Hindlimb muscle (tissue), 1 donor: ENCODE data around the gene MATN3. TPM values are rescaled to one million over a fixed set of nuclear protein-coding genes. Genes with fewer than 3 reads are reported as not detected.

ENCODE experiments used
- DNase-seq: peaks from one replicate; pipeline ENCODE4 v3.0.0-alpha.2; 2013
- polyA plus RNA-seq: library from polyadenylated mRNA; unstranded; fragments of 120-200 nt; gene quantifications from one replicate; pipeline ENCODE4 v1.2.1, GENCODE V29; 2013; ENCODE audit not compliant: insufficient read length

MATN3 gene
- polyA plus RNA-seq, 1 donor: 1.1 TPM

DNA sequence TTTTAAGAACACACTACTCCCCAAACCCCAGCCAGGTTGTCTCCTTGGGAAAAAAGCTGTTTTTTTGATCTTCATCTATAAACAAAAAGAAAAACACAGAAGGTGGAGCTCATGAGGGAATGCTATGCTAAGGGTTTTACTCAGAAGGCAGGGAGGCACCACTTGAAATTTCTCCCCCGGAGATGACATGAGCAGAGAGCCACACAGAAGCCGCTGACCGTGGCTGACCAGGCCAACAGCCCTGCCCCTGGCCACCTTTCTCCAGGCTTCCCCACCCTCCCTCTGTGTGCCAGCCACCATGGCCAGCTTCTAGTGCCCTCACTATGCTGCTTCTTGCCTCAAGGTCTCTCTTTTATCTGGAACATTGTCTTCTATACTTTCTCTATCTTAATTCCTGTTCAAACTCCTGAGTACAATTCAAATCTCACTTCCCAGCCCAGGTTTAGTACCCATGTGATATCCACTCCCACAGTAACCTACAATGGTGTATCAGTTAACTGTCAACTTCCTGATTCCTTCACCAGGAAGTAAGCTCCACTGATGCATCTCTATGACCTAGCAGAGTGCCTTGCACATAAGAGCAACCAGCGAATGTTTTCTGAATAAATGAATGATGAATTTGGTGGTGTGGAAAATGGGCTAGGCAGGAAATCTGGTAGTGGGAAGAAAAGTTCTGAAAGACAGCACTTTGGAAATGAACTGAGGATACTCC is 23.6 kb upstream of the MATN3 start:
- no peak for DNase-seq

GRCh38 chr2:20034821-20035220 is 22.4 kb upstream of the MATN3 start:
- no peak for DNase-seq

- no peak for DNase-seq
These were observed 21.8 kb upstream of the MATN3 start for GRCh38 chr2:20034218-20034617.

- DNase-seq: no peak
These were observed 20.9 kb upstream of the MATN3 start for GRCh38 chr2:20033322-20033721.

DNA sequence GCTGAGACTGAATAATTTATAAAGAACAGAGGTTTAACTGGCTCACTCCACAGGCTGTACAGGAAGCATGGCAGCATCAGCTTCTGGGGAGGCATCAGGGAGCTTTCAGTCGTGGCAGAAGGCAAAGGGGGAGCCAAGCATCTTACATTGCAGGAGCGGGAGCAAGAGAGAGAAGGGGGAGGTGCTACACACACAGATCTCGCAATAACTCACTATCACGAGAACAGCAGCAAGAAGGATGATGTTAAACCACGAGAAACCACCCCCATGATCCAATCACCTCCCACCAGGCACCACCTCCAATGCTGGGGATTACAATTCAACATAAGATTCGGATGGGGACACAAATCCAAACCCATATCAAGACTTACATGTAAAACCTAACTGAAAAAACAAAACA is 17.8 kb upstream of the MATN3 start:
- DNase-seq: no peak

DNA sequence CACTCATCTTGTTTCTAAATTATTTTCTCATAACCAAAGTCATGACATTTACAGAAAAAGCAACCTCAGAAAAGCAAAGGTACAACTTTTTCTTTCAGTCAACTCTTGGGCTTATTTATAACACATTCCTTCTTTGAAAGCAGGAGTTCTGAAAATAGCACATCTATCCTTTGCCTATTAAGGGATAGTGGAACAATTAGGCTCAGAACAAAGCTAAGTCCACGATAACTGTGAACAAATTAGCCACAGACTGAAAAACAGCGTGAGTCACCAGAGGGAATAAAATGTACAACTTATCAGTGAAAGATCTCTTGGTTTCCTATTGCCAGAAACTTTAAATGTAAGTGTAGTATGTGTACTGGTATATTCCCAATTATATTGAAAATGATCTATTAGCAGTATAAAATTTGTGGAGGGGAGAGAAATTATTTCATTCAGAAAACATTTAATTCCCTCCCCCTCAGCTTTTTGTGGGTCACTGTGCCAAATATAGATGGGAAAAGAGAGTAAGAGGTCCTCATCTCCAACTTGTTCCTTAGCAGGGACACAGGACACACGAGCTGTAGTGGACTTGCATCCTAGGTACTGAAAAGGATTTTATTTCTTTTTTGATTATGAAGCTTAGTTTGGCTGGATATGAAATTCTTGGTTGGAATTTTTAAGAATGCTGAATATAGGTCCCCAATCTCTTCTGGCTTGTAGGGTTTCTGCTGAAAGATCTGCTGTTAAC is 15.4 kb upstream of the MATN3 start:
- no peak for DNase-seq

DNA sequence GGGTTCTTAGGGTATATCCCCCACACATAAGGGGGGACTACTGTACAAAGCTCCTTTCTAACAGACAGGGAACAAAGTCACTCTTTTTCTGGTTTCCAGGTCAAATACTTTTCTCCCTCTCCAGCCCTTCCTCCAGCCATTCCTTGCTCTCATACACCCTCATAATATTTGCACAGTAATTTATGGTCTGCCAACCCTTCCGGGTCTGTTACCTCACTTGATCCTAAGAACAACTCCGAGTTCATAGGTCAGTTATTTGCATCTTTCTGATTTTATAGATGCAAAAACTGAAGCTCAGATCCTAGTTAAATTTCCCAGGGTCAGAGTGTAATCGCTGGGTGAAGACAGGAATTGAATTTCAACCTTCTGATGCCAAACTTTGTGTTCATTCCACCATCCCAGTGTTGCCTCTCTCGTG is 14.8 kb upstream of the MATN3 start:
- no peak for DNase-seq

GRCh38 chr2:20025065-20025786 is 12.8 kb upstream of the MATN3 start:
- DNase-seq: no peak

DNA sequence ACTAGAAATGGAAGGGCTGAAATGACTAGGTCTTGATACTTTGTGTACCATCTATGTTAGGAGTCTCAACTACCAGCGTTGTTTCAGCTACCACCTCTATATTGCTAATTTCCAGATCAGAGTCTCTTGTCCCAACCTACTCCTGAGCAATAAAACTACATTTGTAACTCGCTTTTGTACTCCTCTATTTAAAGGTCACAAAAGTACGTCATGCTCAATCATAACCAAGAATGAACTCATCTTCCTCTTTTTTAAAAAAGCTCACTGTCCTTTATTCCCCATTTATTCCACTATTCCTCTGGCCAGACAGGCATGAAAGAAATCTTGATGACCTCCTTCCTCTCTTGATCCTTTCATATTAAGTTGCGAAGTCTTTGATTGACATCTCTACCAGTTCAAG is 11.2 kb upstream of the MATN3 start:
- no peak for DNase-seq

- DNase-seq: no peak
These were observed 9.0 kb upstream of the MATN3 start for GRCh38 chr2:20021405-20022009.

- no peak for DNase-seq
These were observed 7.3 kb upstream of the MATN3 start for GRCh38 chr2:20019747-20020146.

- no peak for DNase-seq
These were observed 6.2 kb upstream of the MATN3 start for GRCh38 chr2:20018601-20019152.

DNA sequence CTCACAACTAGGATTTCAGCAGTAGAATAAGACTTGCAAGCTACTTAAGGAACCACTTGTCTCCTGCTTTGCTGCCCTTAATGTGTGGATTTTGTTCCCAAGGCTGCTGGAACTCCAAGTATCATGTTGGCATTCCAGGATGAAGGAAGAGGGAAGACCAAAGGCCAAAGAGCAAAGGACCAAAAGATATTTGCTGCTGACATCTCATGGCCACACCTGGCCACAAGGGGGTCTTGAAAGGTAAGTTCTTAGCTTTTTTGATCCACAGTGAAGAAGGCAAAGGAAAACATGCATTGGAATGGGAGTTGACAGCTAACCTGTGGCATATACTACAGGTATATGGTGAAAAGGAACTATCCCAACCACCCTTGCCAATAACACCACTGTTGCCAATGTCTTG is 3.9 kb upstream of the MATN3 start:
- no peak for DNase-seq

DNA sequence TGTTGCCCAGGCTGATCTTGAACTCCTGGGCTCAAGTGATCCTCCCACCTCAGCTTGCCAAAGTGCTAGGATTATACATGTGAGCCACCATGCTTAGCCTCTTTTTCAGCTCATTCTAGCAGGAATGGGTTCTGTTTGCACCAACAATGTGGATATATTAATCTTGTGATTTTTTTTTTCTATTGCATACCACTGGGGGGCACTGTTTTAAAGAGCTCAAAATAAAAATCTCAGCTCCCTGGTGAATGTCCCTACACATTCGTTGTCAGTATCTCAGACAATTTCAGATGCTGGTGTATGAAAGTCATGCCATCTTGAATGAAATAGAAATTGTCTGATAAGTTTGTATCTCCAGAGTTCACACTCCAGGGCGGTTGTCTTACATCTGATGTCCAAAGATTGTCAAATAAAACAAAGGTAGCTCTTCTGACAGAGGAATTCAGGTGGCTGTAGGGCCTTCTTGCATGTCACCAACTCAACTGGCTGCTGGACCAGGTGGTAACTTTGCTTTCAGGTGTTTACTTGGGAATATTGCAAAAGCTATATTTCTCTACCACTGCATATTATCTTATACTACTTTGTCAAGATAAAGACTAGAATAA is 3.1 kb upstream of the MATN3 start:
- DNase-seq: peak; percentile 43

DNA sequence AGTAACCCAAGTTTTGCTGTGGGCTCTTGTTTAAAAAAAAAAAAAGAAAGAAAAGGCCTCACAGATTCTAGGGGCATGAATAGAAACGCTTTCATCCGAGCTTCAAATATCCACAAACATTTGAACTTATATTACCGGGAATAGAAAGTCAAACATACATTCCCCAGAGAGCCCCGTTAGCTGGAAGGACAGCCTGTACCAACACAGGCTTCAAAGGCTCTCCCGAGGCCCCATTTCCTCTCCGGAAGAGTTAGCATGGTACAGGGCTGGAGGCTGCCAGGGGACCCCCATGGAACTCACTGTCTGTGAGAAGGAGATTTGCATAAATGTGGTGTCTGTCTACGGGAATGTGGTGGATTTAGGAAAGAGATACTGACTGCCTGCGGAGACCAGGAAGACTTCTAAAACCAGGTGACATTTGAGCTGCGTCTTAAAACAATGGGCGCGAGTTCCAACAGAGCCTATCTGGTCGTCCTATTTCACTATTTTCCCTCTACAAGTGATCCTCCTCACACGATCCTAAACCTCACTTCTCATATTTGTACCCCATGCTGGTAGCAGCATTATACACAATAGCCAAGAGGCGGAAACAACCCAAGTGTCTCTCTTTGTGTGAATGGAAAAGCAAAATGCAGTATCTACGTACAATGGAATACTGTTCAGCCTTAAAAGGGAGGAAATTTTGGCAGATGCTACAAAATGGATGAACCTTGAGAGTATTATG is 820 bp upstream of the MATN3 start:
- DNase-seq: no peak

GRCh38 chr2:20012032-20012281 is 511 bp downstream of the MATN3 start:
- no peak for DNase-seq

DNA sequence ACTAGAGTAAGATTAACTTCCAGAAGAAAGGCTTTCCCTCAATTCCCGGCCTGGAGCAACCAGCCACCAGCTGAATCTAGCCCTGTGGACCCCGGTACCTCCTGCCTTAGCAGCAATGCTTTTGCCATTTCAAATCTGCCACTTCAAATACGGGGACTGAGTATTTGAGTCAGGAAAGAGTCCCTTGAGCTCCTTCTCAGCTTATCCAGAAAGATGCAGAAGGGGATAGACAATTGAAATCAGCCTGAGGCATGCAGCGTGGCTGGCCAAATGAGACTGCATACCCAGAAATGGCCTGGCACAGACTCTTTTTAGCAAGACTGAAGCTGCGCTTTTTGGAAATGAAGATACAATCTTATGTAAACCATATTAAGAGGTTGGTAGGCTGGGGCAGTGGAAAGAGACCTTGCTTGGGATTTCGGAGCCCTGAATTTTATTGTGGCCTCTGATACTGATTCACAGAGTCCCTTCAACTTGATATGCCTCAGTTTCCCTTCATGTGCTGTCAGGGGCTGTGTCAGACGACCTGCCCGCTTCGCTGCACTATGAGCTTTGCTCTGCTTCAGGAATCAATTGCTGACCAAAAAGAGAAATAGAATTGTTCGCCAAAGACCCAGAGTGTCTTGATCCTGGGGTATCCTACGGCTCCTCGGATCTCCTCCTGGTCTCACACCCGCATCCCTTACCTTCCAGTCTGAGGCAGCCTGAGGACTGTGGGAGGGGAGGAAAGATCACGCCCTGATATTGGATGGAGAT is 1.0 kb downstream of the MATN3 start:
- DNase-seq: no peak

DNA sequence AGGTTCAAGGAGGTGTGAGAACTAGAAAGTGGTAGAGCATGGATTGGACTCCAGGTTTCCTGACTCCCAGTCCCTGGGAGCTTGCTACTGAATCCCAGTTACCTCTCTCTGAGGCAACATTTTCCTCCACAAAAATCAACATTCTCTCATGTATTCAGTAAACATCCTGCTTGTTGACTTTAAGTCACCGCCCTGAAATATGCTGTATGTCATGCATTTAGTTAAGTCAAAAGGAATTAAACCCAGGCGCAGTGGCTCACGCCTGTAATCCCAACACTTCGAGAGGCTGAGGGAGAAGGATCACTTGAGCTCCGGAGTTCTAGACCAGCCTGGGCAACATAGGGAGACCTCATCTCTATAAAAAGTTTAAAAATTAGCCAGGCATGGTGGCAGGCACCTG is 3.8 kb downstream of the MATN3 start:
- no peak for DNase-seq

DNA sequence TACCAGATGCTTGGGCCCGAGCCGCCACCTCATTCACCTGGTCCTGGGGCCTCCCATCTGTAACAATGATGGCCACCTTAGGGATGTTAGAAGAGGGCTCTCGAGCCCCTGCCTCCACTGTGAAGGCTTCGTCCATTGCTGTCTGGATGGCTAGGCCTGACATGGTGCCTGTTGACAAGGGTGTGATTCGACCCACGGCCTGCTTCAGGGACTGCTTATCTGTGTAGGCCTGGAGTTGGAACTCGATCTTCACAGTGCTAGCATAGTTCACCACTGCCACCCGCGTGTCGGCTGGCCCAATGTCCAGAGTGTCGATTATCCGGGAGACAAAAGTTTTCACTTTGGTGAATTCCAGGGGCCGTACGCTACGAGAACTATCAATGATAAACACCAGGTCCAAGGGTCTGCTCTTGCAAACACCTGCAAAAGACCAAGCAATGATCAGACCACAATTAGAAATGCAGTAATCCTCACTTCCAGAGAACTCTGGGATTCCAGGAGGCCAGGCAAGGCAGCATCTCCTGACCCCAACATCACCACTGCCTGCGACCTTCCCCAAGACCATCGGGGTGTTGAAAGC is 6.5 kb downstream of the MATN3 start:
- no peak for DNase-seq

DNA sequence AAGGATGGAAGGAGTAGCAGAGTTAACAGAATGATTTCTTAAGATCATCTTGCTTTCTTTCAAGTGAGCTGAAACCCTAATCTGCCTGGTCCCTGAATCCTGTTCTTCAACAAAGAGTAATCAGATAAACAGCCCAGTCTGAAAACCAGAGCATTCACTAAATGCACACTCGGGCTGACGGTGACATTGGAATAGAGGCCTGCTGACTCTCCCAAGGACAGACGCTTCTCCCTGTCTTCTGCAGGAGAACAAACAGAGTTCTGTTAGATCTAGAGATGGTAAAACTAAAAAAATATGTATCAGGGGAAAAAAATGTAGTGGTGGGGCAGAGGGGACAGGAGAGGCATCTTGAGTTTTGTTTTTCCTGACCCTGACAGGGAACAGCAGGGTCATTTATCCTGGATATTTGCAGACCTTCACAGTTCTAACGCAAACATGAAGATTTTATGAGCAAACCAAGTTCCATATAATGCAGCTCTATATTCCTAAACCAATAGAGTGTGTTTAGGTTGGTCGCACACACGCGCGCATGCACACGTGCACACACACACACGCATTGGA is 7.3 kb downstream of the MATN3 start:
- DNase-seq: no peak
